Prostate gland (tissue), 2 donors: Measurements from ENCODE around the gene MT1H.

Experiments used
- CTCF ChIP-seq, 4 experiments: fragments of 200-600 bp in 2 of 4; fragments of 450-650 bp in 2 of 4; sonication (generic) in 2 of 4; IDR thresholded peaks; 1 replicate in 3 of 4; 2 replicates in 1 of 4; pipeline ENCODE4 v1.5.1; 2016 to 2019; ENCODE audit warnings: antibody characterized with exemption in 4 of 4, mild to moderate bottlenecking in 2 of 4, moderate library complexity in 2 of 4
- POLR2A ChIP-seq: fragments of 450-650 bp; IDR thresholded peaks from one replicate; pipeline ENCODE4 v1.6.1; 2016; ENCODE audit warnings: antibody characterized with exemption, mild to moderate bottlenecking

DNA sequence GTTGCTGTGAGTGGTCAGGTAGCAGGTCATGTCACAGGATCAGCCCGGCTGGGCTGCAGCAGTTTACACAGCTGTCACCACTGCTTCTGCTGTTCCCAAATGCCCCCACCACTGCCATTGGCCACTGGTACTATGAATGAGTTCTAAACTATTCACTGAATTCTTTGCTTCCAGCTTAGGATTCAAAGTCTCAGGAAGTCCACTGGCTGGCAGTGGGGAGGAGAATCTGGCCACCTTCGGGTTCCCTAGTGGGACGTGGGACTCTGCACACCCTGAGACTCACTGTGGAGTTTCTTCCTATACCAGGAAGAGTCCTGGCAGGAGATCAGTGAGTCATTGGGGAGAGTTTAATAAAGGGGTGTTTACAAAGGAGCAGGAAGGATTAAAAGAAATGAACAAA, 19.6 kb downstream of the MT1H start:
- TF ChIP-seq POLR2A, result no peak
- no peak for TF ChIP-seq CTCF (IDR thresholded peaks at IDR 0.05)
